GM21786 (cell line): ENCODE measurements around the gene ERBIN.
"Not testable (repeated sequence)": the region's sequence is repeated elsewhere in the genome, so short reads cannot be mapped to it uniquely, and the experiment has no call there.

Source experiments
- ATAC-seq: cut with Tn5 transposase; IDR thresholded peaks from one replicate; pipeline ENCODE4 v1.9.1; 2021; ENCODE audit not compliant: unreplicated experiment

Gene ERBIN

DNA sequence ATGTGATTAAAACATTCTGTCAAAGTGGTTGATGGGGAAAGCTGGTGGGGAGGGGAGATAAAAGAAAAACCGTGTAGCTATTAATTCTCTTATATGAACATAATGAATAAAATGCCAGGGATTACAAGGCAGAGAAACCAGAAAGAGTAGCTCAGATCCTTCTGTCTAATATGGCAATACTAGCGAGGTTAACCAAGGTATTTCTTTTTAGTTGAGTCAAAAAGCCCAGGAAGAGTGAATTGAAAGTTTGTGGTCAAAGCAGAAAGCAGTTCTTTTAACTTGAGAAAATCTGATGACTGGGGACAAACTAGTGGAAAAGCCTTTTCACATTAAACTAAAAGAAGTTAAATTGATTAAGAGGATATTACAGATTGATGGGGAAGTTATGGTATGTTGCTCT is 76.0 kb downstream of the ERBIN start:
- no peak for ATAC-seq

DNA sequence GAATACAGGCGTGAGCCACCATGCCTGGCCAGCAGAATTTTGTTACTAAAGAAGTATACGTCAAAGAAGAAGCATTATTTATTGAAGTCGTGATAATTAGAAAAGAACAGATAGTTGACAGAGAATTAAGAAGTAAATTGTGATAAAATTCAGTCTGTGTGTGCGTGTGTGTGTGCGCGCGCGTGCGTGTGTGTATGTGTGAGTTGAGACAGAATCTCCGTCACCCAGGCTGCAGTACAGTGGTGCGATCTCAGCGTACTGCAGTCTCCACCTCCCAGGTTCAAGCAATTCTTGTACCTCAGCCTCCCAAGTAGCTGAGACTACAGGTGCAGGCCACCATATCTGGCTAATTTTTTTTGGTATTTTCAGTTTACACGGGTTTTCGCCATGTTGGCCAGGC is 77.8 kb downstream of the ERBIN start:
- no peak for ATAC-seq

DNA sequence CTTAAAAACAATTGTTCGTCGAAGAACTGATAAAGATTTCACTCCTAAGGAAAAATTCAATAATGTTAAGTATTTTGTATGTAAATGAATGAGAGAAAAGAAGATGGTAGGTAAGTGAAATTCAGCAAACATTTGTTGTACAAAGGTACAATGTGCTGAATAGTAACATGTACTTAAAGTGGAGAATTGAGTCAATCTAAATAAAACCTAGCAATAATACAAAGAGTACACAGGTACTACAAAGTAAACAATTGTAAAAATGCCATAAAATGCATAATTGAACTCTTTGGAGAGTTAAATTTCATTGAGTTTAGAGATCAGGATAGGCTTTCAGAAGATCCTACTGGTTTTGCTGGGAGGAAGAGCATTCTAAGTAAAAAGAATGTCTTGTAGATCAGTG is 82.9 kb downstream of the ERBIN start:
- ATAC-seq, result no peak

DNA sequence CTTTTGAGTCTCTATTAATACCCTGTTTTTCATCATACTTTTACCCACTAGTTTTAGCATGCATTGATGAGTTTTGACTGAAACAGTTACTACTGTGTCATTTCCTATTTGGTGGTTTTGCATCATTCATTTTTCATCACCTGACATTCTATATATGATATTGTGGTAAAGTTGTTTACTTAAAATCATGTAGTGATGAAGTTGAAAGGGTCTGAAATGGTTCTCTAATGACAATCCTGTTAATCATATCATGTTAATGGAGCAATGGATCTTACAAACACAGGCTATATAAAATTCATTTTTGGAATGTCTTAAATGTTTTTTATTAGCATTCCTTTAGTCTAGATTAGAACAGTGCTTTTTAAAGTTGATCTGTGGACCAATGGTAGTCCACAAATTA is 84.1 kb downstream of the ERBIN start:
- ATAC-seq, result no peak

DNA sequence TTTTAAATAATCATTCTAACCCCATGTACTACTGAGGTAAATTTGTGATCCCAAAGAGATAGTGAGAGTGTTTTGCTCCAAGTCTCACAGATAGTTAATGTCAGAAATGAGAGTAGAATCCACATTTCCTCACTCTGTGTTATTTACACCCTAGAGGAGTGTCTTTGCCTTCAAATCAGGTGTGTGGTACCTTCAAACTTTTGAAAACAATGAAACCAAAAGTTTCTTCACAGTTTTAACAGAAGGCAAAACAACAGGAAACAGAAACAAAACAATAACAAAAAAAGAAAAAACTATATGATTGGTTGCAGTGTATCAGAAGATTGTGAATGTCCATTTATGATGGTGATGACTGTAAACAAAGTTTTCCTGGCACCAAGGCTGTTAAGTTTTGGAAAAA is 85.9 kb downstream of the ERBIN start:
- ATAC-seq, result peak; percentile 55

DNA sequence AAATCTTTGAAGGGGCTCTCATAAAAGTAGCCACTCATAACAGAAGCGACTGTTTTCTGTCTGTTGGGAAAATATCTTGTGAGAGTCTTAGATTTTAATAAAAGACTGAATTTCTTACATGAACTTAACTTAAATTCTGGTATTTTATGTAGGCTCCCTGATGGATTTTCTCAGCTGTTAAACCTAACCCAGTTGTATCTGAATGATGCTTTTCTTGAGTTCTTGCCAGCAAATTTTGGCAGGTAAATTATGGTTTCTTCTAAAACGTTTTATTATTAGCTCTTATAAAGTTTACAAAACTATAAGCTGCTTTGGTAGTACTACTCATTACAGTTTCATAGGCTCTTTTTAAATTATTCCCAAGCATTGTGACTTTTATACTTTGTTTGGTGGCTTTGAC is 87.0 kb downstream of the ERBIN start:
- no peak for ATAC-seq

DNA sequence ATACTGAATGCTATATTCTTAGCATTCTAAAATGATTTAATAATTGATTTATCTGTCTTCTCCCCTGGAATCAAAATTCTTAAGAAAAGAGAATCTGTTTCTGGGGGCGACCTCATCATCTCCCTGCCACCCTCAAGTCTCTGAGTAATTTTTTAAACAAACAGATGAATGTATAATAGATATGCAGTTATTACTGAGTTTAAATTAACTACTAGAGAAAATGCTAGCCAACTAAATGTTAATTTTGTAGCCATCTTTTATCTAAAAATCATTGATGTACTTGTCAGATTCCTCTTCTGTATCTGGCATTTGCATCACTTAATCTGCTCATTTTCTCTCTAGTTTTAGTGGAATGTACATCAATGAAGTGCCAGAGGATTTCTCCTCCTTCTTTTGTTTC is 87.5 kb downstream of the ERBIN start:
- ATAC-seq, result no peak

DNA sequence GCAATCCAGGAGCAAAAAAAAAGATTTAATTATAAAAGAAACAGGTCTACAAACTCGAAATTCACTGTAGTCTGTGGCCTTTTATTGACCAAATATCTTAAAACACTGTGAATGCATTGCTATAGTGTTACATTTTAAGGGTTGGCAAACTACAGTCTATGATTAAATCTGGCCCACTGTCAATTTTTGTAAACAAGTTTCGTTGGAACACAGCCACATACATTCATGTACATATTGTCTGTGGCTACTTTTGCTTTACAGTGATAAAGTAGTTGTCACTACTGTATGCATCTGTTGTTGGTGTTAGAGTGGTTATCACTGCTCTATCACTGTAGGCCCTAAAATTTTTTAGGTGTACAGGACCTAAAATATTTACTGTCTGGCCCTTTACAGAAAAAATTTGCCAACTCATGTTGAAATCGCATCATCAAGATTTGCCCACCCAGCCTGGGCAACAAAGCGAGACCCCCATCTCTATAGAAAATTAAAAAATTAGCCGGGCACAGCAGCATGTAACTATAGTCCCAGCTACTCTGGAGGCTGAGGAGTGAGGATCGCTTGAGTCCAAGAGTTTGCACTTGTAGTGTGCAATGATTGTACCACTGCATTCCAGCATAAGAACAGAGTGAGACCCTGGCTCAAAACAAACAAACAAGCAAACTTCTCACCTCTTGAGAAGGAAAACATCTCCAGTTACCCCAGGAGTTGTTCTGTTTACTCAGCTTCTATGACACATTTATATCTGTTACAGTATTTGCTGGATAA is 89.0 kb downstream of the ERBIN start:
- ATAC-seq, result no peak

DNA sequence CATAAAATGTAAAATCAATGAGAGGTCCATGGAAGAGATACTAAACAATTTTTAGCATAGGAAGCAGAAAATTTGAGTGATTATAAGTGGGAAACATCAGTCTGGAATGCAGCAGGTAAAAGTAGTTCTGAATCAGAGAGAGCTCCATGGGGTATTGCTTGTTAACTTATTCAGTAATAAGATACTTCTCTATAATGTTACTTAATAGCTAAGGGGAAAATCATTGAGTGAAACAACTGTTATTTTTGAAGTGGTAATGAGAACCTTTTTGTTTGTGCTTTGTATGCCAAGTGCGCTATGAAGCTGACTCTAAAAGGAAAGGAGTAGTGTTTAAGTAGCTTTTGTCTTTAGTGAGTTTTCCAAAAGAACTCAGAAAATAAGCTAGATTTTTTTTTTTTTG is 95.2 kb downstream of the ERBIN start:
- ATAC-seq, result no peak

DNA sequence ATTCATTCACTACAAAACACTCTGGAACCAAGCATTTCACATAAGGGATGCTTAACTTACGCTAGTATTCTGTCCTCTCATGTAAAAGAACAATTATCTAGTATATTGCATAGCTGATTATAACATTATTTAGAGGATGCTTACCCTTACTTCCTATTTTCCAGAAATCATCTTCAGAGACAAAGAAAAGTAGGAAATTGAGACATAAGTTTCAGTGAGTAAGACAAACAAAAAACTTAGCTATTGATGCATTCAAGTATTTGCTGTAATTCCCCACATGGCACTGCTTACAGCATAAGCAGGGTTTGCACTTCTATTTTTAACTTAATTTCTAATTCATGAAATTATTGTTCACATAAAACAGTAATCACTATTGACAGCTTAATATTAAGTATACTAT is 112.9 kb downstream of the ERBIN start:
- ATAC-seq, result no peak

DNA sequence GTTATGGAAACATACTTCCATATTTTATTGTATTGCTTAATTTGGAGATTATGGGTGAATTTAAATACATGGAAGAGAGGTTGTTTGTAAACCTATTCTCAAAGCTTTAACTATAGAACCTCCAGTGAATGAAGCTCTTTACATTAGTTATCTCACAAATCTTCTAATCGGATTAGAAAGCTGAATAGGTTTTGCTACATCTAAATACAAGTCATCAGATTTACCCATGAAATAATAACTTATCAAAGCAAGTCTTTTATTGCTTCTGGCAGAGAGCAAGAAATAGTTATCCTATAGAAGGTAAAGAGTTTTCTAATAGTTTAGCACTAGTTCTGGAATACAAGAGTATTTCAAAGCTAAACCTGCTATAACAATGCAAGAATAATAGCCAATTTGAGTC is 113.3 kb downstream of the ERBIN start:
- ATAC-seq, result no peak

DNA sequence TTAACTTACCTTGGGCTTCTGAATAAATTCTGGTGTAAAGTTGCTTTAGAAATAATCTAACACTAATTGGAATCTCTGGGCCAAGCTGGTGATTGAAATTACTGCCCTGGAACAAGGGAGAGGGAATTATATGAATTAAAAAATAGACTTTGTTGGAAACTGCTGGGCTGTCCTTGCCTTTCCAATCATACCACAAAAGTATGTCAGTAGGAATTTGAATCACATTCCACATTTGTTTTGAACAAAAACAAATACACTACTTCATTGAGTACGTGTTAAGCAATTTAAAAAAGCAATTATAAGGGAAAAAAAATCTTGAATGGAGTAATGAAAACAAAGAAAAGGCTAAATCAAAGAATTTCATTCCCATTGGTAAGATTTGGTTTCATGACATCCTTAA is 115.3 kb downstream of the ERBIN start:
- ATAC-seq, result no peak

DNA sequence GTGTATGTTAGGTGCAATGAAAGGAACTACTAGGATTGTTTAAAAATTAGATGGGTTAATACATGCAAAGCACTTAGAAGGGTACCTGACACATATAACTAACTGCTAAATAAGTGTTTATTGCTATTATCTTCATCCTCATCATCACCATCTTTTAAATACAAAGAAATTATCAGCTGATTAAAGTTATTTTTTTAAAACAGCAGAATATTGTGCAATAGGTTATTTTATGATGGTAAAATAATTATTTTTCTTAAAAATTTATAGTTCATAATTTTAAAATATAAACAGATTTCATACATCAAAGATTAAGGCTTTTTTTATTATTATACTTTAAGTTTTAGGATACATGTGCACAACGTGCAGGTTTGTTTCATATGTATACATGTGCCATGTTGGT is 130.9 kb downstream of the ERBIN start:
- ATAC-seq, result no peak

DNA sequence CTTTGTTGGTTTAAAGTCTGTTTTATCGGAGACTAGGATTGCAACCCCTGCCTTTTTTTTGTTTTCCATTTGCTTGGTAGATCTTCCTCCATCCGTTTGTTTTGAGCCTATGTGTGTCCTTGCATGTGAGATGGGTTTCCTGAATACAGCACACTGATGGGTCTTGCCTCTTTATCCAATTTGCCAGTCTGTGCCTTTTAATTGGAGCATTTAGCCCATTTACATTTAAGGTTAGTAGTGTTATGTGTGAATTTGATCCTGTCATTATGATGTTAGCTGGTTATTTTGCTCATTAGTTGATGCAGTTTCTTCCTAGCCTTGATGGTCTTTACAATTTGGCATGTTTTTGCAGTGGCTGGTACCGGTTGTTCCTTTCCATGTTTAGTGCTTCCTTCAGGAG is 134.9 kb downstream of the ERBIN start:
- not testable (repeated sequence) for ATAC-seq

DNA sequence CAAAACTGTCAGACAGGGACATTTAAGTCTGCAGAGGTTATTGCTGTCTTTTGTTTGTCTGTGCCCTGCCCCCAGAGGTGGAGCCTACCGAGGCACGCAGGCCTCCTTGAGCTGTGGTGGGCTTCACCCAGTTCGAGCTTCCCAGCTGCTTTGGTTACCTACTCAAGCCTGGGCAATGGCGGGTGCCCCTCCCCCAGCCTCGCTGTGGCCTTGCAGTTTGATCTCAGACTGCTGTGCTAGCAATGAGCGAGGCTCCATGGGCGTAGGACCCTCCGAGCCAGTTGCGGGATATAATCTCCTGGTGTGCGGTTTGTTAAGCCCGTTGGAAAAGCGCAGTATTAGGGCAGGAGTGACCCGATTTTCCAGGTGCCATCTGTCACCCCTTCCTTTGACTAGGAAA is 136.7 kb downstream of the ERBIN start:
- ATAC-seq, result not testable (repeated sequence)

DNA sequence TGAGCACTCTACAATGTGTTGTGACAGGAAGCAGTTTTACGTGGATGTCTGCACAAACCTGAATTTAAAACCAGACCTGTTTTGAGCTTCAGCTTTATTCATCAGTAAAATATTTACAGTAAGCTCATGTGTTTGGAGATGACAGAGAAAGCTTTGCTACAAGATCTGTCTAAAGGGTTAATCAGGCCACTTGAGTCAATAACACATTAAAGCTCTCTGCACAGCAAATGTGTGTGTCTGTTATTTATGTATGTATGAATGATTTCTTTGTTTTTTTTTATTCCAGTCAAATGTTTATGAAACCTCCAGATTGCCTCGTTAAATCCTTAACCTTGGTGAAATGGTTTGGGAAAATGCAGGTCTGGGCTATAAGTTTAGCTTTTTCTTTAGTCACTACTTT is 140.5 kb downstream of the ERBIN start:
- ATAC-seq, result no peak

DNA sequence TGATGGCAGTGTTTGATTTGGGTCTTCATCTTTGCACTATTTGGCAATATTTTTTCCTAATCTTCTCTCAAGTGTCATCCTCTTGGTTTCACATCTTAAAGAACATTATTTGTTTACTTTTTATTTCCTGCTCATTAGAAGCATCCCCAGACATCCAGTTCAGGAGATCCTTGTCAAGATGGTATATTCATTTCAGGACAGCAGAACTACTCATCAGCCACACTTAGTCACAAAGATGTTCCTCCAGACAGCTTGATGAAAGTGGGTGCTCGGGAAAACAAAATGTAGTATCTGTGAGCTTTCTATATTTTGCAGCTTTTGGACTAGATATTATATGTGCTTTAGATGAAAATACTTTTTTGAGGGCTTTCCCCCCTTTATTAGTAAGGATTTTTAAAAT is 145.7 kb downstream of the ERBIN start:
- ATAC-seq, result no peak

DNA sequence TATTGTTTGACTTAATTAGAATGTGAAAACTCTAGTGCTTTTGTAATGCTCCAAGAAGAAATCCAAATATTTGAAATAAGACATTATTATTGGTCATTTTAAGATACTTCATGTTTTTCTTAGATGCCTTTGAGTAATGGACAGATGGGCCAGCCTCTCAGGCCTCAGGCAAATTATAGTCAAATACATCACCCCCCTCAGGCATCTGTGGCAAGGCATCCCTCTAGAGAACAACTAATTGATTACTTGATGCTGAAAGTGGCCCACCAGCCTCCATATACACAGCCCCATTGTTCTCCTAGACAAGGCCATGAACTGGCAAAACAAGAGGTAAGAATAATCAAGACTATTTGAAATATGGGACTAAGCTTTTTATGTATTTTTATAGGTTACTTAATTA is 148.5 kb downstream of the ERBIN start:
- ATAC-seq, result no peak

DNA sequence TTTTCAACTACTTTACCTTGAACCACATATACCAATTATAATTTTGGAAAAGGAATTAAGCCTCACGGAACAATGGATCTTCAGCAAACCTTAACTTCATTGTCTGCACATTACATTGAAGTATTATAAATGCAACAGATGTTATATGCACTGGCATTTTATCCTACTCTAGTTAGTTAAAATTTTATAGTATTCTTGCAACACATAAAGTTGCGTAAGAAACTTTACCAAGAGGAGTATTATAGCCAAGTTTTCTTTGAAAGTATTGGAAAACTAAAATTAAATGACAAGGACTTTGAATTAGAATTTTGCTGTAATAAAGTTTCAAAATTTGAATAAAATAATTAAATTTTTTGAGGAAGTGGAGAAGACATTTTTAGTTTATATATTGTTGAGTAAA is 154.3 kb downstream of the ERBIN start:
- no peak for ATAC-seq

DNA sequence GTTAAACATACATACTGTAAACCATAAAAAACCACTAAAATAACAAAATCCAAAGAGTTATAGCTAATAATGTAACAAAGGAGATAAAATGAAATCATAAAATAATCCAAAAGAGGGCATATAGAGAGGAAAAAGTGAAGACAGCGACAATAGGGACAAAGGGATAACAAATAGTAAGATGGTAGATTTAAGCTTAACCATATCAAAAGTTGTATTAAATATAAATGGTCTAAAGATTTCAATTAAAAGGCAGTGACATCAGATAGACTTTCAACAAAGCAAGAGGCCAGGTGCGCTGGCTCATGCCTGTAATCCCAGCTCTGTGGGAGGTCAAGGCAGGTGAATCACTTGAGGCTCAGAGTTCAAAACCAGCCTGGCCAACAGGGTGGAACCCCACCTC is 163.0 kb downstream of the ERBIN start:
- ATAC-seq, result no peak

DNA sequence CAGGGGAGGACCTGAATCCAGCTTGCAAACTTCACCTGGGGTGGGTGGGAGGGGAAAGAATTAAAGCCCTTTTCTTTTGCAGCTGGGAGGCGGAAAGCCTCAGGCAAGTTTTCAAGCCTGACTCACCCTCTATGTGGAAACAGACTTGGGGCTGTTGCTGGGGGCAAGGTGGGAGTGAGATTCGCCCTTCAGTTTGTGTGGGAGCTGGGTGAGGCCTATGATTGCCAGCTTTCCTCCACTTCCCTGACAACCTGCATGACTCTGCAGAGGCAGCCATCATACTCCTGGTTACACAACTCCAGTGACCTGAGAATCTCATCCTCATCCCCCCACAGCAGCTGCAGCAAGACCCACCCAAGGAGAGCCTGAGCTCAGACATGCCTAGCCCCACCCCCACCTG is 174.5 kb downstream of the ERBIN start:
- ATAC-seq, result no peak

DNA sequence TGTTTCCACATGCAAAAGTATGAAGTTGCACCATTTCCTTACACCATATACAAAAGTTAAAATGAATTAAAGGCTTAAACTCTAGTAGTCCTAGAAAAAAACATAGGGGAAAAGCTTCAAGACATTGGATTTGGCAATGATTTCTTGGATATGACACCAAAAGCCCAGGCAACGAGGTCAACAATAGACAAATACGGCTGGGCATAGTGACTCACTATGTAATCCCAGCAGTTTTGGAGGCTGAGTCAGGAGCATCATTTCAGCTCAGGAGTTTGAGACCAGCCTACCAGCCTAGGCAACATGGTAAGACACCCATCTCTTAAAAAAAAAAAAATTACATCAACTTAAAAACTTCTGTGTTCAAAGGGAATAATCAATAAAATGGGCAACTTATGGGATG is 186.8 kb downstream of the ERBIN start:
- ATAC-seq, result no peak

DNA sequence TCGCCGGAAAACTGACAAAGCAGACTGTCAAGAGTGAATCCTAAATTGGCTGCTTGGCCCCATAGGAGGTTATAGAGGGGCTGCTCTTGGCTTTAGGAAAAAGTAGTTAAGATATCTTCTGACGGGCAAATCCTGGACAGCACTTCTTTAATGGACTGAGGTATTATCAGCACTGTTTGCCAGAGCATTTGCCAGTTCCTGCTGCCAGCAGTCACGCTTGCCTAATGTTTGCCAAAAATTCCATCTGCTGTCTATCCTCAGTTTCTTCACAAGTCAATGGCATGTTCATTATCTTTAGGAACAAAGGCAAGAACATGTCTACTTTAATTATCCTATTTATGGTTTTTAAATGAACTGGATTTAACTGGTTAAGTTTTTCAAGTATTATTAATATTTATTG is 191.9 kb downstream of the ERBIN start:
- ATAC-seq, result no peak
